NCI-H82 treated with DMSO at 0.1 percent for 48 hours (cell line): ENCODE measurements around the gene ARHGAP23.
A peak's percentile ranks its signal among the peaks of the same experiment; 100 is the strongest.

Experiments
- DNase-seq: peaks from one replicate; lab custom pipeline; 2025; ENCODE audit not compliant: unreplicated experiment; lab: John Stamatoyannopoulos, UW

The ARHGAP23 gene, protein sequence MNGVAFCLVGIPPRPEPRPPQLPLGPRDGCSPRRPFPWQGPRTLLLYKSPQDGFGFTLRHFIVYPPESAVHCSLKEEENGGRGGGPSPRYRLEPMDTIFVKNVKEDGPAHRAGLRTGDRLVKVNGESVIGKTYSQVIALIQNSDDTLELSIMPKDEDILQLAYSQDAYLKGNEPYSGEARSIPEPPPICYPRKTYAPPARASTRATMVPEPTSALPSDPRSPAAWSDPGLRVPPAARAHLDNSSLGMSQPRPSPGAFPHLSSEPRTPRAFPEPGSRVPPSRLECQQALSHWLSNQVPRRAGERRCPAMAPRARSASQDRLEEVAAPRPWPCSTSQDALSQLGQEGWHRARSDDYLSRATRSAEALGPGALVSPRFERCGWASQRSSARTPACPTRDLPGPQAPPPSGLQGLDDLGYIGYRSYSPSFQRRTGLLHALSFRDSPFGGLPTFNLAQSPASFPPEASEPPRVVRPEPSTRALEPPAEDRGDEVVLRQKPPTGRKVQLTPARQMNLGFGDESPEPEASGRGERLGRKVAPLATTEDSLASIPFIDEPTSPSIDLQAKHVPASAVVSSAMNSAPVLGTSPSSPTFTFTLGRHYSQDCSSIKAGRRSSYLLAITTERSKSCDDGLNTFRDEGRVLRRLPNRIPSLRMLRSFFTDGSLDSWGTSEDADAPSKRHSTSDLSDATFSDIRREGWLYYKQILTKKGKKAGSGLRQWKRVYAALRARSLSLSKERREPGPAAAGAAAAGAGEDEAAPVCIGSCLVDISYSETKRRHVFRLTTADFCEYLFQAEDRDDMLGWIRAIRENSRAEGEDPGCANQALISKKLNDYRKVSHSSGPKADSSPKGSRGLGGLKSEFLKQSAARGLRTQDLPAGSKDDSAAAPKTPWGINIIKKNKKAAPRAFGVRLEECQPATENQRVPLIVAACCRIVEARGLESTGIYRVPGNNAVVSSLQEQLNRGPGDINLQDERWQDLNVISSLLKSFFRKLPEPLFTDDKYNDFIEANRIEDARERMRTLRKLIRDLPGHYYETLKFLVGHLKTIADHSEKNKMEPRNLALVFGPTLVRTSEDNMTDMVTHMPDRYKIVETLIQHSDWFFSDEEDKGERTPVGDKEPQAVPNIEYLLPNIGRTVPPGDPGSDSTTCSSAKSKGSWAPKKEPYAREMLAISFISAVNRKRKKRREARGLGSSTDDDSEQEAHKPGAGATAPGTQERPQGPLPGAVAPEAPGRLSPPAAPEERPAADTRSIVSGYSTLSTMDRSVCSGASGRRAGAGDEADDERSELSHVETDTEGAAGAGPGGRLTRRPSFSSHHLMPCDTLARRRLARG (N-terminal part only)

DNA sequence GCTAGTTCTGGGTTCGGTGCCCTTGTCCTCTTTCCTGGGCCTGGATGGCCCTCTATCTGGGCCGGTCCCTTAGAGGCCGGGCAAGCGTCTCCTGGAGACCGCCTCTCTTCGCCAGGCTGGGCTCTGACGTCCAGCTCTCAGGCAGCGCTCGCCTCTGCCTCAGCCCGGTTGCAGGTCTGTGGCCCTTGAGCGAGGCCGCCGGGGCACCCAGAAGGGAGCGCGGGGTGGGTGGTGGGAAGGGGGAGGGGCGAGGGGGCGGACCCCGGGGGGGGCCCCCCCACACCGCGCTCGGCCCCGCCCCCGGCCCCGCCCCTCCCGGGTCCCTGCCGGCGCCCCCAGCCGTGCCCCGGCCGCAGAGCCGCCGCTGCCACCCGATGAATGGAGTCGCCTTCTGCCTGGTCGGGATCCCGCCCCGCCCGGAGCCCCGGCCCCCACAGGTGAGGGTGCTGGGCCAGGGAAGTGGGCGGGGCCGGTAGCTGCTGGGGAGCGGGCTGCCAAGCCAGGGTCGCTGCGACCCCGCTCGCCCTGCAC, at the start of gene ARHGAP23:
ARHGAP23 (plus strand) TSS at position 353 of the 531 bp plus-strand sequence; CDS start at position 375, 22 bp downstream.
- no peak for DNase-seq

DNA sequence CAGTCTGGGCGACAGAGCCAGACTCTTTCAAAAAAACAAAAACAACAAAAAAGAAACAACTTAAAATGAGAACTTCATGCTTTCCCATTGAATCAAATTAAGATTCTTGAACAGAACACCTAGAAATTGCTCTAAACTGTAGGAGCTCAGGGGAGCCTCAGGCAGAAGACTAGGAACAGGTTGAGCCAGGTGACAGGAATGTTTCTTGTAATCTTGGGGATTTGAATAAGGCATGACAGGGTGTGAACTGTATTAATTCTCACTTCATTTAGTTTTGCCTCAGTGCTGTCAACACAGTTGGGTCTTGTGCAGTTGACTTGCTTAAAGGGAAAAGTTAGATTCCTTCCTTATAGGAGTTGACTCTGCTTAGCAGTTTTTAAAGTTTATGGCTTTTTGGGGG, 48.8 kb upstream of the ARHGAP23 start:
- no peak for DNase-seq

DNA sequence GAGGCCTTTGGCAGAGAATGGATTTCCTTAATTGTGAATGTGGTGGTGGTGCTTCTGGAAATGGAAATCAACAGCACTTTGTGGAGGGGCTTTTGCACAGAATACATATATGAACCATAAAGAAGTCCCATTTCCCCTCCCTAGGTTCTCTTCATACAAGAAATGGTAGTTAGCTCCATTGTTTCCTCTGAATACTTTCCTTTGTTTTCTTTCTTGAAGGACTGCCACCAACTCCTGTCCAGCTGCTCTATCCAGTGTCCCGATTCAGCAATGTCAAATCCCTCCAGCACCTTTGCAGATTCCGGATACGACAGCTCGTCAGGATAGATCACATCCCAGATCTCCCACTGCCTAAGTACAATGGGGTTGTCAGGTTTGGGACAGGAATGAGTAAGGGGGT, 33.2 kb upstream of the ARHGAP23 start:
- DNase-seq = no peak

DNA sequence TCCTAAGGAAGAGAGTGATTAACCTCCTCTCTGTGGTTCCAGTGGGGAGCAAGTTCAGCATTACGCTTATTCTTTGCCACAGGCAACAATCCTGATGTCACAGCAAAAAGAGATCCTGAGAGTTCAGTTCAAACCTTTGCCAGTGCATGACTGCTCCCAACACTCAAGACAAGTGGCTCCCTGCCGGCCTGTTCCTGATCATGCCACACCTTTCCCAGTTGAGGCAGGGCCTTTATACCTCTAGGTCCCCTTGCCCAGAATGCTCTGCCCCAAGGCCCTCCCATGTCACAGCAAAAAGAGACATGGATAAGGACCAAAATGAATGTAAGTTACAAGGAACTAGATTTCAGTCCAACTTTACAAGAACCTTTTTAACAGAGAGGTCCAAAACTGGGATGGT, 31.0 kb upstream of the ARHGAP23 start:
- no peak for DNase-seq

DNA sequence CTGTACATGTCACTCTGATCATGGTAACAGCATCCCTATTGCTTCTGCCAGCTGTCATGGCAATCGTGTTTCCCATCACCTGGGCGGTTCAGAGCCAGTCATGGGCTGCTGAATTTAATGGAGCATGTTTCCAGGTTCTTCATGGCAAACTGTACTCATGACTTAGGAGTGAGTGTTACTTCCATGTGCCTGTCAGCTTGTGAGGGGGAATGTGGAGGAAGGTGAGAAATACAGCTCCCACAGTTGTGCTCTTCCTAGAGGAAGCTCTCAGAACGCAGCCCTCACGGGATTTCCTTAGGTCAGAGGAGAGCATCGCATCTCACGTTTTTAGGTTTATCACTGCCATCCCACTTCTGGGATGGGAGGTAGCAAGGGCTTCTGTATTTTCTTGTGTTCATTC, 28.0 kb upstream of the ARHGAP23 start:
- DNase-seq = no peak

DNA sequence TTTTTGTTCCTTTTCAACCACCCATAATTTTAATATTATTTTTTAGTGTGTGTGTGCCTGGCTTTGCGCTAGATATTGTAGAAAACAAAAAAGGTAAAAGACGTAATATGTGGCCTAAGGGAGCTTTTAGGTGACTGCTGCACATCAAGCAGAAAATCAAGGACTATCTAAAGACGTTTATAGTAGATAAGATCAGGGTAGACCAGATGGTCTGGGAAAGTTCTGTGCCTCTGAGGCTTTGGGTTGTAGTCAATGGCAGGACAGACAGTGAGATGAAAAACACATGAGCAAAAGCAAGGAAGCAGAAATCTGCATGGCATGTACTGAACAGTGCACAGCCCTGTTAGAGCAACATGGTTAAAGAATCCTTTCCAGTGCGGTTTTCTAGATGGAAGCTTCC, 26.8 kb upstream of the ARHGAP23 start:
- DNase-seq = no peak

DNA sequence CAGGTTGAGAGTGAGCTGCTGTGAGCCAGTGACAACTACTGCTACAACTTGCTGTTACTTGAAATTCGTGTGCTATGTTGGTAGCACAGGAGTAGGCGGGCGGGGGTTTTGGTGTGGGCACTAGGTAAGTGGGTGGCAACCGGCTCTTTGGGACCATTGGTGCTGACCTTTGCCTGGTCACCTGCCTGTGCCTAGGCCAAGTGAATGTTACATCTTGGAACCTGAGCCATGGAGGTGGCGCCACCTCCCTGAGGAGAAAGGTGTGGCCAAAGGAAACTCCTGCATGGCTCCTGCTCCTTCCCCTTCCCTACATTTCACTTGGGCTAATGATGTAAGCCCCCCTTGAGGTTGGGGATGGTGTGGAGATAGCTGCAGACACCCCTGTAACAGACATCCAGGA, 25.4 kb upstream of the ARHGAP23 start:
- no peak for DNase-seq

DNA sequence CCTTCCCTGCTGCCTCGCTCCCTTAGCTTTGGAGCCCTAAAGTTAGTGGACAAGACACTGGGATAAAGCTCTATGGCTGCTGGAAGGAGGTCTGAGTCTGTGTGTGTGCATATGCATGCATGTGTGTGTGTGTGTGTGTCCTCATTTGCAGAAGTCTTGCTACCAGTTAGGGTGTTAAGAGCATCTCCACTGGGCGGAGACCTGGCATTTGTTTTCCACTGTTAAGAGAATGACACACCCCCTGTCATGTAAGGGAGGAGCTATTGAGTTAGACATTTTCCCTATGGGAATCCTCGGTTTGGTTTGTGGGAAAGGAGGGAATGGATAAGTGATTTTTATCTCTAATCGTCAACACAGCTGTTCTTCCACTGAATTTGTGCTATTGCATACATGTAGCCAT, 24.8 kb upstream of the ARHGAP23 start:
- DNase-seq = no peak

DNA sequence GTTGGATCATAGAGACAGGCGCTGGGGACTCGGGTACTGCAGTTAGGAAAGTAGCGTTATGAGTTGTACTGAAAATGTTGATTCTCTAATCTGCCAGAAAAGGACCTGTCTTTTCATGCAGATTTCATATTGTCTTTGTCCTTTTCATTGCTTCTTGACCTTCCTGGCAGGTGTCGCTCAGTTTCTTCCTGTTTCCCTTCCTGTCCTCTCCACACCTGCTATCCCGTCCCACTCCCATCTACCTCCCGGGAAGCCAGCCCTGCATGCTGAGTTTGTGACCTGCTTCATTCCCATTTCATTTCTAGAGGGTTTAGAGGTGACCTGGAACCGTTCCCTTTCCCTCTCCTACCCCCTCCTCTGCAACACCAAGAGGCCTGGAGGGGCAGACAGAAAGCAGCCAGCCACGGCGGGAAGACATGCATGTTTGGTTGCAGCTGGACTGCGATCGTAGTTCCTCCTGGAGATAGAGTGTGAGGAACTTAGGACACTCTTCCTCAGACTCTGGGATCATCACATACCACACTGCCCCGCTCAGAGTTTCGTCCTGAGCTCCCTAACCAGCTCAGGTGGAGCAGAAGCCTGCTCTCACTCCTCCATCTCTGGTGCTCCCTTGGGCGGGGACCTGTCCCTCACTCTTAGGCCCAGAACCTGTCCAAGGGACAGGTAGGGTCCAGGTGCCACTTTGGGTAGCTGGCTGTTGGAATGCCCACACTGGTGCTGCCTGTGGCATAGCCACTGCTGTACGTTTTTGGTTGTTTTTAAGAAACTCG, 23.9 kb upstream of the ARHGAP23 start:
- DNase-seq = no peak

DNA sequence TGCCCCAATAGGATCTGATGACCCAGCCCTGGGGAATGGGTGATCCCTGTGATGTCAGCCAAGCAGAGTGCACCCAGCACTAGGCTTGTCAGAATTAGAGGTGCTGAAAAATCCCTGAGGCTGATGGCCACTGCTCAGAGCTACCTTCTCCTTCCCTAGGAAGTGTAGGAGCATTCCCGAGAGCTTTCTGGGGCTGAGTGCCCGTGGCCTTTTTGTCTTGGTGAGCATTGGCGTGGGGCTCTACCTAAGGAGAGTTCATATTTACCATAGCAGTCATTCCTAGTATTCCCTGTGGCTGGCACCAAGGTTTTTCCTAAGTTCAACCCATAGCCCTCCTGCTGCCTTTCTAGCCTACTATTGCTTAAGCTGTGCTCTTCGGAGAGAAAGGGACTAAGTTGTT, 22.6 kb upstream of the ARHGAP23 start:
- DNase-seq = no peak

DNA sequence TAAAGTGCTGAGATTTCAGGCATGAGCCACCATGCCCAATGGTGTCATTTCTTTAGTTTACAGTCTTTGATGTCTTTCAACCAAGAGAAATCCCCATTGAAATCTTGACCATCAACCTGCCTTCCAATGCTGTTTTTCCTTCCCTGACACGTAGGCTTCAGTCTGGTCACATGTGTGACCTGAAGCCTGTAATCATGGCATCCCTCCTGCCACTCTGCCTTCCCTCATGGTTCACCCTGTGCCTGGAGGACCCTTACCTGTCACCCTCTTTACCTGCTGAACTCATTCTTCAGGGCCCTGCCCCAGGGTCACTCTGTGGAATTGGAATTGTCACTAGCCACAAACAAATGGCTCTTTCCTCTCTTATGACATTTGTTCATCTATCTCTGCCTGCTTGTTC, 18.1 kb upstream of the ARHGAP23 start:
- no peak for DNase-seq

DNA sequence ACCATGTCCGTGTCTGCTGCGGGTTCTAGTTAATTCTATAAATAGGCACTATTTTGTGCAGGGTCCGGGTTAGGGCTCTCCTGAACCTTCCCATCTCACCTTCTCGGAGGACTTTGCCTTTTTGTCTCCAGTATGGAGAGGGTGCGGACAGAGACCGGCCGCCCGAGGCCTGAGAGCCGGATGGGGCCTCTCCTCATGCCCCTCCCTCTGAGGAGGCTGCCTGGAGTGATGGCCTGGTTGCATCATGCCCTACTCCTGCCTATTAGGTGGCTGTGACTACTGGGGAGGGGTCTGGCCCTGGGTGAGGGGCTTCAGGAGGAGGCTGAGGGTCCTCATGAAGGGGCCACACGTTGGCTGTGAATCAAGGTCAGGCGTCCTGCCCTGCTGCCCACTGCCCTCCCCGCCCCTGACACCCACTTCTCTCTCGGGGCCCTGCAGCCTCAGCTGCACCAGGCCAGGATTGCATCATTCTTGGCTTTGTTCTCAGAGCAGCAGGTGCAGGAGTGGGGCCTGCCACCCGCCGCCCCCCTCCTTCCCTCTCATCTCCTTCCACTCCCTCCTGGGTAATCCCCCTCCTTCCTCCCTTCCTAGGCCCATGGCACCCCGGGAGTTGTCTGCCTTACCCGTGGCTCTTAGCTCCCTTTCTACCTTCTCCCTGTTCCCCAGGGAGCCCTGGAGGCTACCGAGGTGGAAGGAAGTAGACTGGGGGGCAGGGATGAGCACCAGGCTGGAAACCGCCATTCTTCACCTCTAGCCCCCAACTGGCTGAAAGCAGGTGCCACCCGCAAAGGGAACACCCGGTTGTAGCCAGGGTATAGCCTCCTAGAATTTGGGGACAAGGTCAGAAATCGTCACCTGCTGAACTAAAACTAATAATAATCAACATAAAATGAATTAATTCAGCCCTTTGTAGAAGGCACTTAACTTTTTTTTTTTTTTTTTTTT, 12.7 kb upstream of the ARHGAP23 start:
- peak; percentile 86 for DNase-seq

DNA sequence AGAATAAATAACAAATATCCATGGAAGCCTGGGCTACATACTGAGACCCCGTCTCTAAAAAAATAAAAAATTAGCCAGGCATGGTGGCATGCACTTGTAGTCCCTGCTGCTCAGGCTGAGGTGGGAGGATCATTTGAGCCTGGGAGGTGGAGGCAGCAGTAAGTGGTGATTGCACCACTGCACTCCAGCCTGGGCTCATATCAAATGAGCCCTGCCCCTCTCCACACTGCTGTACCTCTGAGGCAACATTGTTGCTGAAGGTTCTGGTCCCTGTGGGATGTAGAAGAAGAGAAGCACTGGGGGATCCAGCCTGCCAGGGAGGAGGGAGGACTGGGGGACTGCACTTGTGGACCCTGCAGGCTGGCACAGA, 11.4 kb upstream of the ARHGAP23 start:
- DNase-seq = no peak

DNA sequence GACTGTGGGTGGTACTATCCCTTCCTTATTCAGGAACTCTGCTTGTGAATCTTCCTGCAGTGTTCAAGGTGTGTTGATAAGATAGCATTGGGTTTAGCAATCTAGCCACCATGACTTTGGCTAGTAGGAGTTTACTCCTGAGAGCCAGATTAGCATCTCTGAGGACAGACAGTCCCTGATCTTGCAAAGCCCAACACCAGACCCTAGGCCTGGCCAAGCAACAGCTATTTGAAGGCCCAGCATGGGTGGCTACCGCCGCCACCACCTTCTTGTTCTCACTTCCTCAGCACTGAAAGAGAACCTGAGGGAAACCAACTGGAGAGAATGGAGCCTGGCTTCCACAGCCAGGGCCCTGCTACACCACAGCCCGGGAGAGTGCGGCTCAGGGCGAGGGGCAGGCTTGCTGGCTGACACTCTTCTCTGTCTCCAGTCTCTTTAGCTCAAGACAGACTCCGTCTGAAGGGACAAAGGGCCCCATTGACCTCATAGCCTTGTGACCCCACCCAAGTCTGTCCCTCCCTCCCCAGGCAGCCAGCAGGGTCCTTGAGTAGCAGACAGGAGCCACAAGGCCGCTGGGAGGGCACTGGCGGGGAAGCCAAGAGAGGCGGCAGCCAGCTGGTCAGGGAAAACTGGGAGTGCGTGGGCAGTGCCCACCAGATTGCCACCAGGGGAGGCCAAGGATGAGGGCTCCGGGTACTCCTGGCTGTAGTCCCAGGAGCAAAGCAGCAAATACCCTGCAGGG, 10.9 kb upstream of the ARHGAP23 start:
- DNase-seq = no peak

DNA sequence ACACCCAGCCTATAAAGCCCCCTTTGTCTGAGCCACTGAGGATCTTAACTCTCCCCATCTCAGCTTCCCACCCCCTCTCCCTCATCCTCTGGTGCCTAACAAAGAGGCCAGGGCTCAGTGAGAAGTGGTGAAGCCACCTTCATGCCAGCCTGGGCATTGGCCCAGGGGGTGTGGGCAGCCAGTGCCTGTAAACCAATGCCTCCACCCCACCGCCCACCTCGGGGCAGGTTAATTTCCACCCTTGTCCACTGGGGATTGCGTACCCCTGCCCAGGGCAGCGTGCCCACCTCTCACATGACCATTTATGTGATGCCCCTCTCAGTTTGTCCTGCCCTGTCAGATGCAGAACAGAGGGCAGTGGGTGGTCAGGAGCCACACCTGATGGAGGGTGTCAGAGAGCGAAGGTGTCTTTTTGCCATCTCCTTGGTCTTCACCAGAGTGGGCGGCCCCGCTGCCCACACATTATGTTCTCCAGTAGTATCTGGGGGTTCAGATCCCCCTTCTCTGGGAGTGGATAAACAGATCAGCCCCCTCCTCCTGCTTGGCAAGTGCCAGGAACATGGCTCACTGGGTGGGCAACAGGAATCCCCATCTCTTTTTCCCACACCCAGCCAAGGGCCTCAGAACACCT, 10.1 kb upstream of the ARHGAP23 start:
- DNase-seq = no peak

DNA sequence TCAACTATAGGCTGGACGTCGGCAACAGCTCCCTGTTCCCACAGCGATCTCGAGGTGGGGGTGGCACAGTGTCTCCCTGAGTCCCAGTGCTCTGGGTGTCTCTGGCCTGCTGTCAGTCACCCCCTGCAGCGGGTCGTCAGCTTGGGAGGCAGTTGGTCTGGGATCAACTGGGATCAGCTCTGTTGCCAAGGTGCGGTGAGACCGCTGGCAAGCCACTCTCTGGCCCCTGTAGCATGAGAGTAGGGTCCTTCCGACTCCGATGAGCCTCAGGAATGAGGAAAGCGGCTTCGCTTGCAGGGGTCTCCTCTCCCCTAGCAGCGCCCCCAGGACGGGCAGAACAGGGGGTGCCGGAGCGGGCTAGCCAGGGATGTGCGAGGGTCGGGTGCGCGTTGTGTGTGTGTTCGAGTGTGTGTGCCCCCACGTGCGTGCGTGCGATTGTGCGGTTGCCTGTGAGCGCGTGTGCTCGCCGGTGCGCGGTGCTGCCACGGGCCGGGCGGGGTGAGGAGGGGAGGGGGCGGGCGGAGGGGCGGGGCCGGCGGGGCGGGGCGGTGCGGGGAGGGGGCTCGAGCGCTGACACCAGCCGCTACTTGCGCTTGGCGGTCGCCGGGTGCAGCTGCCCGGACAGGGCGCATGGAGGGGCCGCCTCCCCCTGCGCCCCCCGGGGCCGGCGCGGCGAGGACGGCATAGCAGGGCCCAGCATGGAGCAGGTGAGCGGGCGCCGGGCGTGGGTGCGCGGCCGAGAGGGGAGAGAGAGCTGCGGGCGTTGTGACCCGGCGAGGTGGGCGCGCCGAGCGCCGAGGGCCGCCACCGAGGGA, 9.4 kb upstream of the ARHGAP23 start:
- DNase-seq = no peak

DNA sequence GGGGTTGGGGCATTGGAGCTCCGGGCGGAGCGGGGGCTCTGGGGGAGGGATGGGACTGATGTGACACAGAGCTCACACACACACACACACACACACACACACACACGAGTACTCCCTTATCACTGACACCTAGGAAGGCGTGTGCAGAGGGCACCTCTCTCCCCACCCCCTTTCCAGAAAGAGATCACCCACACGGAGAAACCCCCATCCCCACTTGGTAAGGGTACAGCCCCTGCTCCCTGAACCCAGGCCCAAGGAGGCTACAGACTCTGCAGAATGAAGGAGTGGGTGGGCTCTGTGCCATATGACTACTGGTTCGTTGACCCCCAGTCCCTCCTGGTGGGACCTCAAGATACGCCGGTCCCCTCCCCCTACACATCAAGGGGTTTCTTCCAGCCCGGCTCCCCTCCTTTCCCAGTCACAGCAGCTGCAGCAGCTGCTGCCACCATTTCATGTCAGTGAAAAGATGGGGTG, 8.7 kb upstream of the ARHGAP23 start:
- no peak for DNase-seq
